ENCODE results near the gene NACAD.
"Not testable (repeated sequence)": the region's sequence is repeated elsewhere in the genome, so short reads cannot be mapped to it uniquely, and the experiment has no call there.

NACAD gene

DNA sequence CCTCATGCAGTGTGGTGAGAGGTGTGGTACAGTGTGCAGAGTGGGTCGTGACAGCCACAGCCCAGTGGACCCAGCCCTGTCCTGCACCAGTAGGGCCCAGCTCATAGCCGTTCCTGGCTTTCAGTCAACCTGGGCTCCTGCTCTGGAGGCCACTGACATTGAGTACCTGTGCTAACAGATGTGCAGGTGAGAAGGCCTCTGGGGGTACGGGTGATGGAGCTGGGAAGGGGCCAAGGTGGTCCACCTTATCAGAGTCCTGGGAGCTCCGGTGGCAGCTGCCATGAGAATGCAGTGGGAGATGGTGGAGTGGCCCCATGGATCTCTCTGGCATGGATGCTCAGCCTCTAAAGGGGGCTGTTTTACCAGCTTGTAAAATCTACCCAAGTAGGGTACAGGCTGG is 28.8 kb upstream of the NACAD start:
- DNase-seq (ENCODE audit: low read depth): no peak

DNA sequence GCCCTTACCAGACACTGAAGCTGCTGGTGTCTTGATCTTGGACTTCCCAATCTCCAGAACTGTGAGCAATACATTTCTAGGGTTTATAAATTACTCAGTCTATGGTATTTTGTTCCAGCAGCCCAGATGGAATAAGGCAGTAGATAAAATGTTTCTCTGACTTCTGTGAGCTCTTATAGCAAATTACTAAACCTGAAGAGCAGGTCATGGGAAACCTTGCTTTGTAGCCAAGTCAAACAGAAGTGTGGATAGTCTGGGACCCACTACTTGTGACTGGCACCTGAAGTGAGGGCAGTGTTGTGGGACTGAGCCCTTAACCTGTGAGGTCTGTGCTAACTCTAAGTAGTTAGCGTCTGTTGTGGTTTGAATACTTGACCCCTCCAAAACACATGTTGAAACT is 27.3 kb upstream of the NACAD start:
- no peak for DNase-seq (ENCODE audit: low read depth)

DNA sequence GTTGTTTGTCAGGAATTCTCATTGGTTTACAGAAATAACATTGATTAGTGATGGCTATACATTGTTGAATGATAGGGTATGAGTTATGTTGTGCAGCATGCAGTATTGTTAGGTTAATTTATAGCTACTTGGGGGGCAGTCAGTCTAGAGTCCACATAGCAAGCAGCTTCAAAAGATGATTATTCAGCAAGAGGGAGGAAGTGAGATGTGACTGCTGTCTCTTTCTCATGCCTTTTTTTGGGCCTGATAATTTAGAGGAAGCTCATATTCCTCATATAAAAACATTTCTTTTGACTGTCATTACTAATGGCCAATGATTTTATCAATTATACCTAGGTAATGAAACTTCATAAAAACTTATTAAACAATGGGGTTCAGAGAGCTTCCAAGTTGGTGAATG is 26.2 kb upstream of the NACAD start:
- no peak for DNase-seq (ENCODE audit: low read depth)

DNA sequence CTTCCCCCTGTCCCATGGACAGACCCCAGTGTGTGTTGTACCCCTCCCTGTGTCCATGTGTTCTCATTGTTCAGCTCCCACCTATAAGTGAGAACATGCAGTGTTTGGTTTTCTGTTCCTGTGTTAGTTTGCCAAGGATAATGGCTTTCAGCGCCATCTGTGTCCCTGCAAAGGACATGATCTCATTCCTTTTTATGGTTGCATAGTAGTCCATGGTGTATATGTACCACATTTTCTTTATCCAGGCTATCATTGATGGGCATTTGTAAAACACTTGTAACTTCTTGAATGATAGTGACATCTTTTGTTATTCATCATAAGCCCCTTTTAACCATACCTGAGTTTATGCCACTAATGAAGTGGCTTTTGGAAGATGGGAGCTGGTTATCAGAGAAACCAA is 25.5 kb upstream of the NACAD start:
- not testable (repeated sequence) for DNase-seq (ENCODE audit: low read depth)

DNA sequence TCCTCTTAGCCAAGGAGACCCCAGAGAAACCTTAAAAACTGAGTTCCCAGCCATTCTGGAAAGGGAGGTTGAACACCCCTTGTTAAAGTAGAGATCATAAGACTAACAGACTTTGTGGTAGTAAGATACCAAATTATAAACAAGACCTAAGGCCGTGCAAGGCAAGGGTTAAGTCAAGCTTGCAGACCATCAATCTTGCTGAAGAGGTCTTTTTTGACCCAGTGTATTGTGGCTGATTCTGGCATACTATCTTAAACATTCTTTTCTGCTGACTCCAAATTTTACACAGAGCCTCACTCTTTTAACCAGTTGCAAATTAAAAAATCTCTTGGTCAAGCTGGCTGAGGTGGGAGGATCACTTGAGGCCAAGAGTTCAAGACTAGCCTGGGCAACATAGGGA is 23.9 kb upstream of the NACAD start:
- DNase-seq (ENCODE audit: low read depth): no peak

- peak; percentile 88 for DNase-seq (ENCODE audit: low read depth)
Observed at GRCh38 chr7:45111298-45112223, 22.8 kb upstream of the NACAD start, which contains the start of gene TBRG4. TSS of gene TBRG4 (minus strand) at chr7:45111697. CDS start at chr7:45109237, 2,460 bp downstream.

DNA sequence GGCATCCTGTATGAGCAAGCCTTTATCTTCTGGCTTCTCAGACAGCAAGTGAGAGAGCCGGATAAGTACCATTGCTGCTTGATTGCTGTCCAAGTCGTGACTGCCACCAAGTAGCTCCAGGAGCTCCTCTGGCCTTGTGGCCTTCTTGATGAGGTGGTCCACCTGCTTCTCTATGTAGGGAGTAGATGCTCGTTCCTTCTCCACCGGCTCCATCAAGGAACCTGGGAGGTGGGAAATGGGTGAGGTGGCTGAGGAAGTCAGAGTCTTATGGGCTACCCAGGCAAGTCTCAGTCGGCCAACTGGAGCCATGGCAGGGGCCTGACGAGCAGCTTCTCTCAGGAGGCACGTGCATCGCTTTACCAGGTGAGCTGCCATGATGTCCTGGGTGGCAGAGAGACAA is 20.1 kb upstream of the NACAD start:
- no peak for DNase-seq (ENCODE audit: low read depth)

GRCh38 chr7:45107356-45107755 is 18.6 kb upstream of the NACAD start:
- DNase-seq (ENCODE audit: low read depth): no peak

DNA sequence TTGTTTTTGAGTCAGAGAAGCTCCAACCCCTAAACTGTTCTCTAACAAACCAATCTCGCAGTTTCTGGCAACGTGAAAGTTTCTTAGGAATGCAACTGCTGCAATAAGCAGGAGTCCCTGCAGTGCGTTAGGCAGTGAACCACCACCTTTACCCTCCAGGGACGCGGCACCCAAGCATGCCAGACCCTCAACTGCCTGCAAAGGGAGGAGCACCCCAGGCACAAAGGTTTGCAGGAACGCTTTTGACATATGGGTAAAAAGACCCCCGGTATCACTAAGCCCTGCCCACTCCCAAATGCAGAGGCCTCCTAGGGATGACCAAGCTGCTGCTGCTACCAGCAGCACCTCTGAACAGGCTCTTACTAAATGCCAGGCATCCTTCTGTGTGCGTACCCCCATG is 18.1 kb upstream of the NACAD start:
- no peak for DNase-seq (ENCODE audit: low read depth)

DNA sequence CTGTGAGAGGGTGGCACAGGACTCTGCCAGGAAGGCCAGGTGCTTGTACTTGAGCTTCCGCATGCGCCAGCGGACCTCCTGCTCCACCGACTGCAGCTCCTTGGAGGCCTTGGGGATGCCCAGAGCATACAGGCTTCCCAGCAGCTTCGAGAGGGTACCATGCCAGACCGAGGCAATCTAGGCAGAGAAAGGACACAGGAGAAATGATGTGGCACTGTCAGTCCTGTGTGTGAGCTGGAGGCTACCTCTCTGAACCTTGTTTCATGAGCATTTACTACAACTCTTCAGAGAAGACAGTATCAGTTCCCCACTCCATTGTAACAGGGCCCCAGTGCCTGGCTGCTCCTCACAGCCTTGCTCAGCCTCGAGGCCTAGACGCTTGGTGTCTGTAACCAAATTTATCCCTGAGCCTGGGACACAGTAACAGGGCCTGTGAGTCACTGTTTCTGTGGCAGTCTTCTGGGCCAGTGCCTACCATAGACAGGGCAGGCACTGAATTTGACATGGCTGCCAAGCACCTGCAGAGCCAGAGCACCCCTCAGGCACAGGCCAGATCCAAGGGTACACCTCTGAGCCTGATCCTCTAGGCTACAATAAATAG is 16.9 kb upstream of the NACAD start:
- DNase-seq (ENCODE audit: low read depth): no peak

DNA sequence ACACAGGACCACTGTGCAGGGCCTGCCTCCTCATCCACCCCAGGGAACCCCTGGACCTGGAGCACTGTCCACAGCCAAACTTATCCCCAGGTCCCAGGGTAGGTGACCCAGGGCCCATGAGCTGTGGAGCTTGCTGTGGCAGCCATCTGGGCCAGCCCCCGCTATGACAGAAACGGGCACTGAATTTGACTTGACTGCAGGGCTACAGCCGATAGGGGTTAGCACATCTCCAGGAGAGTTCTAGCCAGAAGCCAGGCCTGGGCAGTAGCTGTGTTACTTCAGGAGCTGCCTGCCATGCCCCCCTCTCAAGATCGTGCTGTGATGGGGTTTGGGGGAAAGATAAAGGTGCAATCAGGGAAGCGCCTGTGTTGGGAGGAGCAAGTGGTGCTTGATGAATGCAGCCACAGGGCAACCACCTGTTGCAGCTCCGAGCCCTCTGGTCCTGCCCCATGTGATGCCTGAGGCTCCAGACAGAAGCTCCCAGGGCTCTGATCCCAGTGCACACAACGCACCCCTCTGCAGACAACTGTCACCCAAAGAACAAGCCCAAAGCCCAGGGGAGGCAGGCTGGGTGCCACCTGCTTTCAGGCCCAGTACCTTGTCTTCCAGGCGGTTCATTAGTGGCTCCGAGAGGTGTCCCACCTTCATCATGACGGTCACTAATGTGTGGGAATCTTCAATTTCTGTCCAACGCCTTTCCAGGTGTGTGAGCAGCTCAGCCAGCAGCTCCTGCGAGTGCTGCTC is 16.2 kb upstream of the NACAD start:
- DNase-seq (ENCODE audit: low read depth): no peak

DNA sequence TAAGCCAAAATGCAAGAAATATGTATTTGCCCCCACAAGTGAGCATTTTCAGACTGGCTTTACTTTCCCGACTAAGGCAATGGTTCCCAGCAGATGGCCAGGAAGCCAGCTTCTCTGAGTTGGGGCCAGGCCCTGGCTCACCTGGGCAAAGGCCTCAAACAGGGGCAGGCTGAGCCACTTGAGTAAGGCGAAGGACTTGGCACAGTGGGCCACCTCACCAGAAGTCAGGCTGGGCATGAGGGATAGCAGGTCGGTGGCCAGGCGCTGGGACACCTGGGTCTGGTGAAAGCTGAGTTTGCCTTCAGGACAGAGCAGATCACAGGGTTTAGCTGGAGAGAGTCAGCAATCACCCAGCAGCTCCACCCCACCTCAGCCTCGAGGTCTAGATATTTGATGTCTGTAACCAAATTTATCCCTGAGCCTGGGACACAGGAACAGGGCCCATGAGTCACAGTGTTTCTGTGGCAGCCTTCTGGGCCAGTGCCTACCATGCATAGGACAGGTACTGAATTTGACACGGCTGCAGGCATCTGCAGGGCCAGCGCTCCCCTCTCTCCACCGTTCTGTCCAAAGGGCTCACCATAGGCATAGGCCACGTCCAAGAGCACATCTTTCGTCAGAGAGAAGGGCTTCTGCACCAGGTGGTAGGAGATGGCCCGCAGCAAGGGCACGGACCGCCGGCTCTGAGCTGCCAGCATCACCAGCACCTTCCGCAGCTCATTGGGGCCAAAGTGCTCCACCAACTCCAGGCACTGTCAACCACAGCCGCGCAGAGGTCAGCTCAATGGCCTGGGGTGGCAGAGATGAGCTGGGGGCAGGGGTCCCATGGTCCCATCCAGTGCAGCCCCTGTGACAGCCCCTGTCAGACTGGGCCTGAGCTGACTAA is 15.4 kb upstream of the NACAD start:
- DNase-seq (ENCODE audit: low read depth): no peak

DNA sequence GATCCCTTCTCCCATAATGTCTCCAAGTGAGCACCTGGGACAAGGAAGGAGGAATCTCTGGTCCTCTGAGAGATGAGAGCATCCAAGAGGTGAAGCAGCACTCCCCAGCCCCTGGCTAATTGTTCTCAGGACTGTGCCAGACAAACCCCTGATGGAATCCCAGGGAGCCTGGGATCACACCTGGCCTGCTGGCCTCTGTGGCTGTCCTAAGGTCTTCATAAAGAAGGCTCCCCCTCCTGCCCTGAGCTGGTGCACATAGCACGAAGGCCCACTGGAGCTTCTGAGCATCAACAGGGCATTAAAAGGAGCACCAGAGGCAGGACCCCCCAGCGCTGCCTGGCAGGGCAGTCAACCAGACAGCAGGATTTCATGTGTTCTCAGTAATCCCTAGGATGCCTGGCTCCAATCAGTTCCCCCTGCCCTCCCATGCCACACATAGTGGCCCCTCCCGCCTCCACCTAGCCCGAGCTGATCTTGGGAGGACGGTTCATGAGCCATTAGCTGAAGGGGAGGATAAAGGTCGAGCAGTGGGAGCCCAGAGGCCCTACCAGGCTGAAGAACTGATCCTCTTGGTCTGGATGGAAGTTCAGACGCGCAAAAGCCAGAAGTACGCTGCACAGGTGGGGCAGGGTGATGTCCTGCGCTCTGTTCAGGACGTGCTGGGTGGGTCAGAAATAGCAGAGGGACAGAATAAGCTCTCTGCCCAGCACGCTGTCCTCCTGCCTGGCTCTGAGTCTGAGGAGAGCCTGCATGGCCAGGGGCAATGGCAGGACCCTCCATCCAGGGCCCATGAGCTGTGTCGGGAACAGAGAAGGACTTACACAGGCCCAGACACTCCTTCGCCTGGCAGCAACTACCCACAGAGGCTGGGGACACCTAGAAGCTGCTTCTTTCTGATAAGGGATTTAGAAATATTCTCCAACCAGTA is 14.3 kb upstream of the NACAD start:
- DNase-seq (ENCODE audit: low read depth): no peak

DNA sequence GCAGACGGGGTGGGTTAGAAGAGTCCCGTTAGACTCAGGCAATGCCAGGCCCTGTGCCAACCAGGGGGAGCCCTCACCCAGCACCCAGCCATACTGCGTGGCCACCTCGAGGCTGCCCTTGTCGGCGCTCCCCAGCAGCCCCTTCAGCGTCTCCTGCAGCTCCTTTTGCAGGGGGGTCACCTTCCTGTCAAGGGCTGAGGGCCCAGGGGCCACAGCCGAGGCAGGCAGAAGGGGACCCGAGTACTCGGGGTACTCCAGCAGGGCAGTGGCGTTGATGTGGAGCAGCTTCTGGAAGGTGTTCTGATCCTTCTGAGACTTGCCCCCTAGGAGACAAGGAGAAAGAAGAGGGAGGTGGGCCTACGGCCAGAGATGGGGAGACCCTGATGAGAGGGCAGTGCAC is 13.0 kb upstream of the NACAD start:
- DNase-seq (ENCODE audit: low read depth): no peak

GRCh38 chr7:45100761-45101480 is 12.2 kb upstream of the NACAD start:
- DNase-seq (ENCODE audit: low read depth): no peak

GRCh38 chr7:45099891-45100760 is 11.4 kb upstream of the NACAD start:
- no peak for DNase-seq (ENCODE audit: low read depth)

- no peak for DNase-seq (ENCODE audit: low read depth)
Observed at GRCh38 chr7:45098983-45099839, 10.4 kb upstream of the NACAD start.

GRCh38 chr7:45092931-45093235 is 4.1 kb upstream of the NACAD start:
- DNase-seq (ENCODE audit: low read depth): no peak

Data from stimulated activated CD8-positive, alpha-beta memory T cell treated with anti-CD3 and anti-CD28 coated beads, Interleukin-7, amount 100 ng/mL, for 24 hours (primary cell).